Measurements from ENCODE around the gene TPH1. TPM values are rescaled to one million over a fixed set of nuclear protein-coding genes. Genes with fewer than 3 reads are reported as not detected.

TPH1 gene
- under 0.01 TPM in 1 of 2 replicates, not detected in the other for total RNA-seq (2014; rRNA removed; shearing (Covaris generic))

DNA sequence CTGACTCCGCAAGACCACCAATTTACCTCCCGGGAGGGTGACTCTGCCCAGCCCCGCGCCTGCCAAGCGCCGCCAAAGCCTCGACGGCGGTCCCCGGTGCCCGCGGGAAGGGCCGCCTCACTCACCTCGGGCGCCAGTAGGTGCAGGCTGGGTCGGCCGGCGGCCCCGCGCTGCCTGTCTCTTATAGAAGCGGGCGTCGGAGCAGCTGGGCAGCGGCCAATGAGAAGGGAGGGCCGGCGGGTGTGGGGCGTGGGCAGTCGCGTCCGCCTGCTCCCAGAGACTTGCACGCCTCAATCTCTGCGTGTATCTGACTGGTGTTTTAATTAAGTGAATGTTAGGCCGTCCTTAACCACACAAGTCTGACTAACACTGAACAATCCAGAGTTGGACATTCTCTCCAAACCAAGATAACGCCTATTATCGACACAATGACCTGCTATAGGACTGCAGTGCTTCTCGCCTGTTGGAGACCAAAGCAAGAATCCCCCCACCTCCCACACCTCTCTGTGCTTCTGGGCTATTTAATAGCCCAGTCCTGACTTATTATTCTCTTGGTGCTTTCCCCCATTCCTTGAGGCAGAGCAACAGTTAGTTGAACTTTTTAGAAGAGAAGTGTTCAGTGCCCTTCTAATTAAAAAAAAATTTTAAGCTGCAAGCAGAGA lies at the start of gene TPH1:
Gene TPH1, minus strand, starts transcription at position 154 of the 662 bp plus-strand sequence. CDS start 5,507 bp downstream, outside the sequence.
- peak; percentile 66 for DNase-seq (ENCODE audit: low read depth)

DNA sequence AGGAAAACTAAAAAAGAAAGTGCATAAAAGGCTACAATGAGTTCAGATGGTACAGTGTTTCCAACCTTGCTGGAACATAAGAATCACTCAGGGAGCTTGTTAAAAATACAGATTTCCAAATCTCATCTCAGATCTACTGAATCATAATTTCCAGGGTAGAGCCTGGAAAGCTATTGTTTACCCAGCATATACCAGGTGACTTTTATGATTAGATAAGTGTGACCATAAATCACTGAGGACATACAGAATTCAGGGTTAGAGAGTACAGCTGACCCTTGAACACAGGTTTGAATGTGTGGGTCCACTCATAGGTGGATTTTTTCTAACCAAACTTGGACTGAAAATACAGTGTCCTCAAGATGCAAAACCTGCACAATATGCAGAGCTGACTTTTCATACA lies 47.9 kb upstream of the TPH1 start:
- DNase-seq (ENCODE audit: low read depth): no peak

DNA sequence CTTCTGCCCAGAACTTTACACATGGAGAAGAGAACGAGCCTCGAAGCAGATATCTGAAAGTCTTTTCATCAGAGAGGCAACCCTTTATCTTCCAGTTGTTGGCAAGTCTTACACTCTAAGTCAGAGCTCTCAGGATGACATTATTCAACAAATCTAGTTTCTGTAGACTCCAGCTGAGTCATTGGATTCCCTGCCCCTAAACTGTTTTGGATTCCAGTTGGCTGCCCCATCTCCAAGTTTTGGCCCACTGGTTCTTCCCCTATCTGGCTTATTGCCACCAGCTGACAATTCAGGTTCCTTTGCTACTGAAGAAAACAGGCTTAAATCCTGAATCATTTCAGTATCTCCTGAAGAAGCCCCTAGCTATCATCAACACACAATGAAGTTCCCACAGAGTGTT lies 45.7 kb upstream of the TPH1 start:
- DNase-seq (ENCODE audit: low read depth): peak; percentile 8

DNA sequence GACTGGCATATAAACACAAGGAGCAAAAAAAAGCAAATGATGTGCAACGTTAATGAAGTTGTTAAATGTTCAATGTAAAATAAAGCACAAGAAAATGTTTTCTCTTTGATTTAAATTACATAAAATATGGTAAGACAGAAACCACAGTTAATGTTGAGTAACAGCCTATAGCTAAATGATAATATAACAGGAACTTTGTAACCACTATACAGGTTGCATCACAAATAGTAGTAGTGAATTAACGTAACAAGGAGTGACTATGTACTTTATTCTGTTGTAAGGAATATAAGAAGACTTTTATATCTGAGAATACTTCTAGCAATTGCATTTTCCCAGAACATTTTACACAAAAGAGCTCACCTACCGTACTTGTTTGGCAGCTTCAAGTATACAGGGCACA lies 42.9 kb upstream of the TPH1 start:
- DNase-seq (ENCODE audit: low read depth): no peak

DNA sequence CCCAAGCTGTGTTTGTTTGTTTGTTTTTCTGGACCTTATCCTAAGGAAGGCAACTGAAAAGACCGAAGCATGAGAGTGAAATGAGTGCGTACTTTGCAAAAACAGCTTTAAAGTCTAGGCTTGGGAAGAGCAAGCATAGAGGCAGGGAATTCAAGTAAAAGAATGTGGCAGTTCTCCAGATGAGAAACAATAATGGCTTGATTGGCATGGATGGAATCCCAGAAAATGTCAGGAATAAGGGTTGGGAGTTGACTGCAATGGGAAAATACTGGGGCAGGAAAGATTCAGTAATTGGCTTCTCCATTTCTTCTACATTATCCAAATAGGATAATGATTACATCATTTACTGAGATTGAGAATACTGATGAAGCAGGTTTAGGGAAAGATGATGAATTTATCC lies 42.3 kb upstream of the TPH1 start:
- DNase-seq (ENCODE audit: low read depth): no peak

DNA sequence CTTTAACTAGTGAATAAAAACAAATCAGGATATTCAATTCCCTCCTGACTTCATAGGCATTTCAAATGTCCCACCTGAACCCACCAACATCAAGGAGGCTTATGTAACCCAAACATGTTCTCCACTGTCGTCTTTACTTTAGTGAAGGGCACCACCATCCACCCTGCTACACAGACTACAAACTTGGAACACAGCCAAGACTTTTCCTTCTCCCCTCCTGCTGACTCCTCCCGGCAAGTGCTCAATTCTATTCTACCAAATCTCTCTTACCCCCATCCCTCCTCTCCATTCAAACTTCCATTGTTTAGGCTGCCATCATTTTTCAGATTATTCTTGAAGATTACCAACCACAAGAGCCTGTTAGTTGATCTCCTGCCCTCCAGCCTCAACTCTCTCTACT lies 35.5 kb upstream of the TPH1 start:
- DNase-seq (ENCODE audit: low read depth): no peak

DNA sequence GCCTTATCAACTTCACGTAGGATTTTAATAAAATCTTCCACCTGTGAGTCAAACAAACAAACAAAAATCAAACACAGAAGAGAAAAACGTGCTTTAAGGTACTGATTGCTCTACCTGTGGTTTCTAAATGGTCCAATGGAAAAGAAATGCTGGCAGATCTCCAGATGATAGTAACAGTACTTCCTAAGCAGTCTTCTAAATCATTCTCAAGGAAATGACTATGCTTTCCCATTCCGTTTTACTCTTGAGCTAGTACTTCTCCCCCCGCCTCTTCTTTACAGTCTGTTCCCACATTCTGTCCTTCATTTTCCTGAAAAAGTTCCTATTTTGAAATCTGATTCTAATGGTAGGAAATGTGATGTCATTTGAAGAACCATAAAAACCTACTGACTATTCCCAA lies 34.4 kb upstream of the TPH1 start:
- DNase-seq (ENCODE audit: low read depth): no peak

DNA sequence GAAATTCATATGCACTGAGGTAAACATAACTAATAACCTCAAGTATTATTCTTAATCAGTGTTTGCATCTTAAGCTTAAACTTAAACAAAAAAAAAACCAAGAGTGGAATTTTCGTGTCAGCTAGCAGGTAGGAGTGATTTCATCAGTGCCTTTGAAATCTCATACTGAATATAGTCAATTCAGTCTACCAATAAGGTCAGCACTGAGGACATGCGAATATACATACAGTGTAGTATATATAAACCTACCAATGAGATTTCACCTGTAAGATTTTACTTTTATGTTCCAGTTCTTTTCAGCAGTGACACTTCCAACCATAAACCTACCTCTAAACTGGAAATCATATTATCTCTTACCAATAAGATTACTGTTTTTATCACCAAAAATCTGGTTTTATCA lies 32.8 kb upstream of the TPH1 start:
- no peak for DNase-seq (ENCODE audit: low read depth)

DNA sequence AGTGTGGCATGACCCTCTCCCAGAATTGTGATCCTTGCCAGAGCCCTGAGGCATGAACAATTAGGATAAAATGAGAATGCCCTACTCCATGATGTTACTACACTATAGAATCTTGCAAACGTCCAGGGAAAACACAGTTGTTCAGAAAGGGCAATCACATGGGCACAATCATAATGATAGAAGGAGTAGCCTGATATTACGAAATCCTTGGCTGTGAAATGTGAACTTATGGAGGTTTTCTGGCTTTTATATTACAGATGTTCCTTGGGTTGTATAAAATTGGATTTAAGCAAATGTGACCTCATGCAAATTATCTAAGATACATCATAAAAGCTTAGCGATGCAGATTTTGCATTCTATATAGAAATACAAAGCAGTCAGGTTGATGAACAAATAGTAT lies 29.4 kb upstream of the TPH1 start:
- no peak for DNase-seq (ENCODE audit: low read depth)

DNA sequence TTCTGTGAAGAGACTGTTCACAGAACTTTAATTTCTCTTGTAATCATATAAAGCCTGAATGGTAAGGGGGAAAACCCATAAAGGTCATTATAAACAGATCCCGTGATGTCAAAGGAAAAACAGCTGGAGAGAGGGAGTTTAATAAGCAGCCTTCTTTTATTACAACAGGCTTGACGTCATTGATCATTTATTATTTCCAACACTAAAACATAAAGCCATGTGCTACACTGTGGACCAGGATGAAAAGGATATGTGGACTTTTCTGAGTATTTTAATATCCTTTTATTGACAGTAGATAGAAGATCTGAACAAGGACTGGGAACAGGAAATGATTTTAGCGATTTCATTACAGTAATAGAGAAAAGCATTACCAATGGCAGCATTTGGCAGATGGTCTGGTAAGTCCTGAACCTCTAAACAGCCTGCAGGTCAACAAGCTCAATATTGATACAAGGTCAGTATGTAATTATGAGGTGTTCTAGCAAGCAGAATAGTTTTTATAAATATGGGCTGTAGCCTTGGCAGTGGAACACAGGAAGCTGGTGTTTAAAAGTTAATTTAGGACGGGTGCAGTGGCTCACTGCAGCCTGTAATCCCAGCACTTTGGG lies 25.1 kb upstream of the TPH1 start:
- no peak for DNase-seq (ENCODE audit: low read depth)

DNA sequence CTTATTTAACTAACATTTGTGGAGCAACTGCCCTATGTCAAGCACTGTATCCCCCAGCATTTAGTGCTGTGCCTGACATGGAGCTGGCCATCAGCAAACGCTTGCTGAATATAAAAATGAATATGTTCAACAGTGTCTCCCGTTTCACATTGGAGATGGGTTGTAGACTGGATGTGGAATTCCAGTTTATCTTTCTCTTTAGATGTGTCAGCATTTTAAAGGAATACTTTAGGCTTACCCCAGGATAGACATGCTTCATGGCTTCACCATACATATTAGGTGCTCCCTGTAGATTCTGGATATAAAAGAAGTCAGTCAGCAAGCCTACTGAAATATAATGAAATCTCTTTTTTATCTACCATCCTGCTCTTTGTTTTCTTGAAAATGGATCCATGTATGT lies 21.3 kb upstream of the TPH1 start:
- DNase-seq (ENCODE audit: low read depth): no peak

DNA sequence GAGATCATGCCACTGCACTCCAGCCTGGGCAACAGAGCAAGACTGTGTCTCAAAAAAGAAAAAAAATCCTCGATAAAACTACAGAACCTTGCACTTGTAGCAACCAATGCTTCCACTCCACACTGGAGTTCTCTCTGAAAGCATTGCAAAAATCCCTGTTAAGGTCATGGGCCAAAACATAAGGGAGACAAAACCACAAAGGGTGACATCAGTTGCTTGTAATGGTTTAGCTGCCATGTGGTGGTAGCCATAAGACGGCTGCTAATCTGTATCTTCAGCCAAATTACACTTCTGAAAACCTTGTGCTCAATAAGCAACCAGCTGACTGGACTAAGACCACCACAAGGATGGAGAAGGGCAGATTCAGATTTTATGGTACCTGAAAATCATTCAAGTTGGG lies 20.6 kb upstream of the TPH1 start:
- peak; percentile 12 for DNase-seq (ENCODE audit: low read depth)

DNA sequence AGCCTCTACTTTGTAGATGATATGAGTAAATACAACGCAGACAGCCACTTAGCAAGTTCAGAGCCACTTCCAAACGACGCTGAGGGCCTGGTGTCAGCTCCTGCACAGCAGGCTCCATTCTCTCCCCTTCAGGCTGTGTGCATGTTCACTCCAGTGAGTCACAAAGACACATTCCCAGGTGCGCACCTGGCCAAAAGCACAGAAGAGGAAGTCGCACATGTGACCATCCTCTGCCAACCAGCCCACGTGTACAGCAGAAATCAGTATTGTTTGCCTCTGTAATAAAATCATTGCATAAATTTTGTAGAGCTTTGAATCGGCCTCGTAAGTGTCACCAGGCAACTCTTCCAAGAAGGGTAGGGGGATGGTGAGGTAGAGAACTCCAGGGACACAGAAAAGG lies 19.5 kb upstream of the TPH1 start:
- DNase-seq (ENCODE audit: low read depth): no peak

DNA sequence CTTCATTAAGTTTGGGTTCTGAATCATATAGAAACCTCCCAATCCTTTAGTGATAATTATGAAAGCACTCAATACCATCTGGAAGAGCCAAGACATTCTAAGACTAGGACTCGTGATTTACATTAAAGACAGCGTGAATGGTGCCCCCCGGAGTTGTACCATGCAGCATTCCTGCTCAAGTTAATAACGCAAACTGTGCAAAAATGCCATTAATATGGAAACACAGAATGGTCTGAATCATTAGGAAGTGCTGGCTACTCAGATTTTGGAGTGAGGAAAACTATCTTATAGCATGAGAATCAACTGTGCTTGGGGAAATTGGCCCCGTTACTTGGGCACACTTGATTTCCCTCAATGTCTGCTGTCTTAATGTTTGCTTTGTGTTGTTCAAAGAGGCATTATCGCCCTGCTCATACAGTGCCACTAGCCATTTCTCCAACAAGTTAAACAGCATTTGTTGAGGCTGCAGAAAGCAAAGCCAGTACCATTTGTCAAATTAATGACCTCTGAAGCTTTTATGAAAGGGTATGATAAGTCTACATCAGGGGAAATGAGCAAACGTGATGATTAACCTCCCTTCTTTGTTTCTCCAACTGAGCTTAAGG lies 18.5 kb upstream of the TPH1 start:
- DNase-seq (ENCODE audit: low read depth): no peak

DNA sequence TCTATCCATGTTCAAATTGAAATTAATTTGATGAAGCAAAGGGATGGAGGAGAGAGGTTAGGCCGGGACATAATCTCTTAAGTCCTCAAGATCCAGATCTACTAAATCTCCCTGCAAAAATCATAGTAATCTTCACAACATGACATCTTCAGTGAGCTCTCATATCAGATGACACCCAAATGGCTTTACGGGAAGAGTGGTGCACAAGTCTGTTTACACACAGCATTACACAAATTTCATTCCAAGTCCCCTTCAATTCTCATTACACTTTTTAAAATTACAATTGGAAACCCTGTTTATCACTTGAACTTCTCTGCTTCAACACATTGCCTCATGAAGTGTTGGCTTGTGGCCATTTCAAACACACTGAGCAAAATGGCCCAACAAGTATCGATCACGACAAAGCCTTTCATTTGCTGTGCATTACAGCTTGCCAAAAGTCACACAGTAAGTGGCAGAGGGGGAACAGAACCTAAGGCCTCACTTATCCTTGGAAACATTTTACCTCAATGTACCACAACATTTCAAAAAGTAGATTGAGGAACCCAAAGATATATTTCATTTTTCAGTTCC lies 17.9 kb upstream of the TPH1 start:
- DNase-seq (ENCODE audit: low read depth): no peak

DNA sequence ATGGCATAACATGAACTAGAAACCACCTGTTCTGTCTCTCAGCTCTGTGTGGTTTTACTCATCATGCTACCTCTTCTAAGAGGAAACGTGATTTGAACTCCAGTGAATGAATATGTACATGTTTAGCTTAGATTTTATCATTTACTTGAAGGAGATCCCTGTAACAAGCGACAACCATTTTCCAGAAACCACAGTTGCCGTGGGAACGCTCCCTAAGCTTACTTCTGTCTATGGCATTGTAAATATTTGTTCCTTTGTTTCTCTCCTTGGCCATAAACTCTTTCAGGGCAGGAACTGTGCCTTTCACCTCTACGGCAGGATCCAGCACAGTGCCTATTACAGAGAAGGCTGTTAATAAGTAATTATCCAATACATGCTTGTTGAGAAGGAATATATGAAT lies 17.1 kb upstream of the TPH1 start:
- no peak for DNase-seq (ENCODE audit: low read depth)

DNA sequence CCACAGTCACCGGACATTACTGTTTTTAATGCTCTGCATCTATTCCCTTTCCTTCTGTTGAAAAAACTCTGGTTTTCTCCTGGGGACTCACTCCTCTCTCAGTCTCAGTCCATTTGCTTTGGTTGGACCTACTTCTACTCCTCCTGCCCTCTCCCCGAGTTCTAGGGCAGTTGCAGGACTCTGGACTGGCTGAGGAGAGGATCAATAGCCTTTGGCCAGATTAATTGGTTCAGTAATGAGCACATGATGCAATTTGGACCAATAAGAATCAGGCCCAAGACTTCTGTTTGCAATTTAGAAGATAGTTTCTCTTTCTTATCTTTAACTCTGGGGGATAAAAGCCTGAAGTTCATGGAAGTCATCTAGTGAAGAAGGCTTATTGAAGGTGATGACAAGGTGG lies 15.3 kb upstream of the TPH1 start:
- no peak for DNase-seq (ENCODE audit: low read depth)

DNA sequence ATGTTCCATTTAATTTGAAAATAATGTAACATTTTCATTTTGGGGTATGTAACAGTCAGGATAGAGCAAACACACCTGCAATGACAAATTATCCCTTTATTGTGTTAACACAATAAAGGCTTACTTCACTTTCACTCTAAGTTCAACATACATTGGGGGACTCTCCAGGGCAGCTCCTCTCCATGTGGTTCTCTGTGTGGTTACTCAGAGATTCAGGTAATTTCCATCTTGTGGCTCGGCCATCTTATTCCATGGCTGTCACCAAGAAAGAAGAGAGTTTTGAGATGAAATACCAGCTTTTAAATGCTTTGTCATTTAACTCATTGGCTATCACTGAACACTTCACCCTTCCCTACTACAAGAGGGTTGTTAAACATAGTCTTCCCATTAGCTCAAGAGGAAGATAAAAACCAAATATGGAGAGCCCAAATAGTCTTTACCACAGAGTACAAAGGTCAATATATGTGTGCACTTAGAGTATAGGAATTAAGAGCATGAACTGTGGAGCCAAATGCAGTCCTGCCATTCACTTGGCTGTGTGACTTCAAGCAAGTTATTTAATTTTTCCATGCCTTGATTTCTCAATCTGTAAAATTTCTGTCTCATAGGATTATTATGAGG lies 10.6 kb upstream of the TPH1 start:
- no peak for DNase-seq (ENCODE audit: low read depth)

DNA sequence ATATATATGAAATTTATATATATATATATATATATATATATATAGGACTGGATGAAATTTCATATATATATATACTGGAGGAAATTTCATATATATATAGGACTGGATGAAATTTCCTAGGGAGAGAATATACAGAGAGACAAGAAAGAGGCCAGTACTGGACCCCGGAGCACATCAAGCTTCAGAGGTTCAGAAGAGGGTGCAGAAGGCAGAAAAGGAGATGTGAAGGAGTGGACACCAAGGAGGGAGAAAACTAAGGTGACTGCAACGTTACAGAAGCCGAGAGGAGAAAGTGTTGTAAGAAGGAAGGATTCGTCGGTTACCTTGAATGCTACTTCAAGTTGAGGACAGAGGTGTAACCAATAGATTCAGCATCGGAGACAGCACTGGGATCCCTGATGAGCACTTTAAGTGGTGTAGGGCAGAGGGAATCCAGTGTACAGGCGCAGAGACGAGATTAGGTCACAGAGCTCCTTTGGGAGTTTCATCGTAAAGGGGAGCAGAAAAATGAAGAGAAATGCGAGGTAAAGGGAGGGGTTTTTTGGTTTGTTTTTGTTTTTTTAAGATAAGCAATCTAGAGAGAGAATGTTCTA lies 8.5 kb upstream of the TPH1 start:
- DNase-seq (ENCODE audit: low read depth): no peak

DNA sequence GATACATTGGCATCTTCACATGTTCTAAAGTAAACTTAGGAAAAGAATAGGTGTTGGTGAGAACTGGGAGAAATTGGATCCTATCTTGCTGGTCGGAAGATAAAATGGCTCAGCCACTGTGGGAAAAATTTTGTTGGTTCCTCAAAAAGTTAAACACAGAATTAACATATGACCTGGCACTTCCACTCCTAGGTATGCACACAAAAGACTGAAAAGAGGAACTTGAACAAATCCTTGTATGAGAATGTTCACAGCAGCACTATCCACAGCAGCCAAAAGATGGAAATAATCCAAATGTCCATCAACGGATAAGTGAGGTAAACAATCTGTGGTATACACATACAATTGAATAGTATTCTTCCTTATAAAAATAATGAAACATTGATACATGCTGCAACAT lies 4.8 kb upstream of the TPH1 start:
- no peak for DNase-seq (ENCODE audit: low read depth)

DNA sequence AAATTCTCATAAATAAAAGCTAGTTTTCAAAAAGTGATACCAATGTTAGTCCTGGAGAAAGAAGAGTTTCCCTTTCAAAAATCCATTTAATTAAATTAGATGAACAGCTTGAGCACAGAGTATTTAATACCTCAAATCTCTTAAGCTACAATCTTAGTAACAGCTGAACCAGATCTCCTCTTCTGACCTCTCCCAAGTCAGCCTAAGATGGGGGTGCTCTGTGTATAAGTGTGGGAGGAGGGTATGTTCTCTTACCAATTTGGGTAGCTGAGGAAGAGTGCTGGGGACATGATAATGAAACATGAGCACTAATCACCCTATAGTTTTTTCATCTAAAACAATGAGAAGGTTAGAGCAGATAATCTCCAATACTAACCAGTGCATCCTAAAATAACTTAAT lies 9.6 kb downstream of the TPH1 start:
- DNase-seq (ENCODE audit: low read depth): no peak

DNA sequence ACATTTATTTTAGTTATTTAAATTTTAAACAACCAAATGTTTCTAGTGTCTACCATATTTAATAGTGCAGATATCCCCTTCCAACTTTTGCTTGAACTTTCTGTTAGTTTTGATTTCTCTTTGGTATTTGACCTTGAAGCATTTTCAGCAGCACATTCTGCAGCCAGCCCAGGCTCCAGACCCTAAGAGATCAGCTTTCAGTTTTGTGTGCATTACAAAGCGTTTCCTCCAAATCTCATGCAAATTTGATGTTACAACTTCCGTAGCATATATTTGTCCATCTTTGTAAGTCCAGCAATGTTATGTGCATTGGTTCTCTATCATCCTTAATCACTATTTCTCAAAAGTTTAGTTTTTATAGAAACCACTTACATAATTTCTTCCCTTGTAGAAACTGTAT lies 18.6 kb downstream of the TPH1 start:
- no peak for DNase-seq (ENCODE audit: low read depth)
